Measurements from ENCODE around the gene SYT14.

Gene SYT14

GRCh38 chr1:210217482-210217881, 279.5 kb downstream of the SYT14 start:
- no peak for DNase-seq

- DNase-seq, result no peak
Measured at GRCh38 chr1:210218047-210218446, 280.0 kb downstream of the SYT14 start.

All from CD4-positive, alpha-beta T cell treated with Interferon alpha-2 for 1 hour (primary cell).